SJSA1 (cell line): Measurements from ENCODE around the gene ELOVL7. TPM values are rescaled to one million over a fixed set of nuclear protein-coding genes. Genes with fewer than 3 reads are reported as not detected.

Experiments
- DNase-seq, 2 experiments: peaks; one replicate each; pipeline ENCODE4 v3.0.0-alpha.2; 2015 to 2020; ENCODE audit warnings: low spot score in 2 of 2, low read depth in 1 of 2
- H3K27ac ChIP-seq: fragments of 250-450 bp; sonication (Bioruptor Pico); 2 replicates; pipeline ENCODE4 v1.5.1; 2020; ENCODE audit warnings: mild to moderate bottlenecking, moderate library complexity
- H3K27me3 ChIP-seq: fragments of 250-450 bp; sonication (Bioruptor Pico); replicated peaks from 2 replicates; pipeline ENCODE4 v1.5.1; 2020; ENCODE audit warnings: mild to moderate bottlenecking, moderate library complexity
- H3K36me3 ChIP-seq: fragments of 250-450 bp; sonication (Bioruptor Pico); 2 replicates; pipeline ENCODE4 v1.5.1; 2020; ENCODE audit warnings: mild to moderate bottlenecking
- H3K4me1 ChIP-seq: fragments of 250-450 bp; sonication (Bioruptor Pico); replicated peaks from 2 replicates; pipeline ENCODE4 v1.6.1; 2021; ENCODE audit warnings: mild to moderate bottlenecking
- H3K4me3 ChIP-seq: fragments of 250-450 bp; sonication (Bioruptor Pico); 2 replicates; pipeline ENCODE4 v1.5.1; 2020; ENCODE audit warnings: mild to moderate bottlenecking
- H3K9me3 ChIP-seq: fragments of 250-450 bp; sonication (Bioruptor Pico); replicated peaks from 2 replicates; pipeline ENCODE4 v1.5.1; 2020; ENCODE audit warnings: mild to moderate bottlenecking
- total RNA-seq: library from RNA; depleted of rRNA; stranded (reverse); fragments of >200 nt; shearing (Covaris generic); gene quantifications from 2 replicates; pipeline ENCODE4 v1.2.3, GENCODE V29; 2014; rRNA removed

The ELOVL7 gene
- total RNA-seq, 1 experiment from 2014 or later, result 0.05 TPM

- no peaks in the 10 kb centered on the region for H3K36me3 ChIP-seq
- H3K4me1 ChIP-seq, result peaks cover 6% of the 10 kb centered on the region
- no peaks in the 10 kb centered on the region for H3K9me3 ChIP-seq
- no peak overlapping the region for H3K27ac ChIP-seq
- no peak for DNase-seq
- H3K27me3 ChIP-seq, result no peaks in the 10 kb centered on the region
- no peak overlapping the region for H3K4me3 ChIP-seq
Measured at GRCh38 chr5:60703944-60704343, 140.1 kb downstream of the ELOVL7 start.

Other genes with a start within 250 kb of the ELOVL7 start
- 14.5 and 20.8 TPM in 2 replicates for gene DEPDC1B, start 144.1 kb downstream of the ELOVL7 start, total RNA-seq
- 18.6 and 41.3 TPM in 2 replicates for gene ERCC8, start 100.8 kb upstream of the ELOVL7 start, total RNA-seq
- gene NDUFAF2, start 100.9 kb upstream of the ELOVL7 start, total RNA-seq, result 45.2 and 66.8 TPM in 2 replicates